Loucy (cell line): ENCODE data around the gene ATP10A.
"Not testable (repeated sequence)": the region's sequence is repeated elsewhere in the genome, so short reads cannot be mapped to it uniquely, and the experiment has no call there.

Source experiments
- H2AFZ ChIP-seq: fragments of 200-600 bp; sonication (generic); 2 replicates; pipeline ENCODE4 v1.6.0; 2016; ENCODE audit warnings: antibody characterized with exemption, mild to moderate bottlenecking, low read length, moderate library complexity
- H3F3A ChIP-seq: fragments of 200-600 bp; 2 replicates; pipeline ENCODE4 v1.6.0; 2016; ENCODE audit warnings: antibody characterized with exemption, low read depth, mild to moderate bottlenecking
- H3K27me3 ChIP-seq: fragments of 200-600 bp; sonication (generic); 2 replicates; pipeline ENCODE4 v1.6.1; 2014; ENCODE audit warnings: low read length, mild to moderate bottlenecking; ENCODE audit not compliant: insufficient read depth, poor library complexity, severe bottlenecking
- H3K36me3 ChIP-seq: fragments of 200-600 bp; sonication (generic); 2 replicates; pipeline ENCODE4 v1.6.1; 2016; ENCODE audit warnings: low read length; ENCODE audit not compliant: insufficient read depth
- H3K4me1 ChIP-seq: fragments of 200-600 bp; sonication (generic); 2 replicates; pipeline ENCODE4 v1.5.1; 2014; ENCODE audit warnings: low read length, mild to moderate bottlenecking; ENCODE audit not compliant: insufficient read depth, poor library complexity, severe bottlenecking
- H3K4me2 ChIP-seq: fragments of 200-600 bp; sonication (generic); 2 replicates; pipeline ENCODE4 v1.6.0; 2014; ENCODE audit warnings: antibody characterized with exemption, low read length, low read depth, mild to moderate bottlenecking; ENCODE audit not compliant: poor library complexity, severe bottlenecking
- H3K4me3 ChIP-seq: fragments of 200-600 bp; sonication (generic); 2 replicates; pipeline ENCODE4 v1.5.1; 2014; ENCODE audit warnings: low read length, mild to moderate bottlenecking, mixed read lengths; ENCODE audit not compliant: poor library complexity, severe bottlenecking
- H3K79me2 ChIP-seq: fragments of 200-600 bp; sonication (generic); 2 replicates; pipeline ENCODE4 v1.6.1; 2014; ENCODE audit warnings: low read length; ENCODE audit not compliant: insufficient read depth
- H3K9ac ChIP-seq: fragments of 200-600 bp; sonication (generic); 2 replicates; pipeline ENCODE4 v1.6.0; 2014; ENCODE audit warnings: mild to moderate bottlenecking, low read depth, low read length, moderate library complexity; ENCODE audit not compliant: poor library complexity, severe bottlenecking
- H3K9me2 ChIP-seq: fragments of 200-600 bp; sonication (generic); replicated peaks from 2 replicates; pipeline ENCODE4 v1.6.1; 2016; ENCODE audit warnings: low read depth, low read length, mixed read lengths
- H3K9me3 ChIP-seq: fragments of 200-600 bp; sonication (generic); 2 replicates; pipeline ENCODE4 v1.6.1; 2014; ENCODE audit warnings: mild to moderate bottlenecking, antibody characterized with exemption, low read length, low read depth; ENCODE audit not compliant: insufficient read depth
- H4K20me1 ChIP-seq: fragments of 200-600 bp; sonication (generic); 2 replicates; pipeline ENCODE4 v1.6.0; 2014; ENCODE audit warnings: antibody characterized with exemption, low read length, mild to moderate bottlenecking; ENCODE audit not compliant: insufficient read depth, poor library complexity, severe bottlenecking
- EZH2phosphoT487 ChIP-seq: fragments of 200-600 bp; IDR thresholded peaks from 2 replicates; pipeline ENCODE4 v1.6.1; 2018; ENCODE audit warnings: antibody characterized with exemption, mild to moderate bottlenecking, moderate library complexity, borderline replicate concordance
- TF ChIP-seq, protein P1 (sequence below): fragments of 200-600 bp; sonication (generic); conservative IDR thresholded peaks from 2 replicates; pipeline ENCODE4 v1.5.1; 2014; ENCODE audit warnings: mild to moderate bottlenecking, antibody characterized with exemption, low read length

The ATP10A gene

DNA sequence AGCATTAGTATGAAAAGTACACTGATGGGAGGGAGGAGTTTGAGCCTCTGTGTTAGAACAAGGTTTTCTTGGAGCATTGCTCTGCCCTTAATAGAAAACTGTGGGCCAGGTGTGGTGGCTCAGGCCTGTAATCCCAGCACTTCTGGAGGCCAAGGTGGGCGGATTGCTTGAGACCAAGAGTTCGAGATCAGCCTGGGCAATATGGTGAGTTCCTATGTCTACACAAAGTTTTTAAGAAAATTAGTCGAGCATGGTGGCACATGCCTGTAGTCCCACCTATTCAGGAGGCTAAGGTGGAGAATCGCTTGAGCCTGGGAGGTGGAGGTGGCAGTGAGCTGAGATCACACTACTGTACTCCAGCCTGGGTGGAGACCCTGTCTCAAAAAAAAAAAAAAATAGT is 103.7 kb downstream of the ATP10A start:
- no peak for TF ChIP-seq EZH2phosphoT487
- TF ChIP-seq, protein P1, sequence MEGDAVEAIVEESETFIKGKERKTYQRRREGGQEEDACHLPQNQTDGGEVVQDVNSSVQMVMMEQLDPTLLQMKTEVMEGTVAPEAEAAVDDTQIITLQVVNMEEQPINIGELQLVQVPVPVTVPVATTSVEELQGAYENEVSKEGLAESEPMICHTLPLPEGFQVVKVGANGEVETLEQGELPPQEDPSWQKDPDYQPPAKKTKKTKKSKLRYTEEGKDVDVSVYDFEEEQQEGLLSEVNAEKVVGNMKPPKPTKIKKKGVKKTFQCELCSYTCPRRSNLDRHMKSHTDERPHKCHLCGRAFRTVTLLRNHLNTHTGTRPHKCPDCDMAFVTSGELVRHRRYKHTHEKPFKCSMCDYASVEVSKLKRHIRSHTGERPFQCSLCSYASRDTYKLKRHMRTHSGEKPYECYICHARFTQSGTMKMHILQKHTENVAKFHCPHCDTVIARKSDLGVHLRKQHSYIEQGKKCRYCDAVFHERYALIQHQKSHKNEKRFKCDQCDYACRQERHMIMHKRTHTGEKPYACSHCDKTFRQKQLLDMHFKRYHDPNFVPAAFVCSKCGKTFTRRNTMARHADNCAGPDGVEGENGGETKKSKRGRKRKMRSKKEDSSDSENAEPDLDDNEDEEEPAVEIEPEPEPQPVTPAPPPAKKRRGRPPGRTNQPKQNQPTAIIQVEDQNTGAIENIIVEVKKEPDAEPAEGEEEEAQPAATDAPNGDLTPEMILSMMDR, result no peak
- H4K20me1 ChIP-seq, result no peaks in the 10 kb centered on the region
- no peak overlapping the region for H3K4me3 ChIP-seq
- H3K4me1 ChIP-seq, result no peaks in the 10 kb centered on the region
- H3K79me2 ChIP-seq, result no peaks in the 10 kb centered on the region
- no peak overlapping the region for H3K9ac ChIP-seq
- H2AFZ ChIP-seq, result no peak overlapping the region
- H3K9me3 ChIP-seq, result peaks cover 3% of the 10 kb centered on the region; the same call in 1 of the 2 replicates
- H3K36me3 ChIP-seq, result no peaks in the 10 kb centered on the region
- no peak overlapping the region for H3K4me2 ChIP-seq
- H3K9me2 ChIP-seq, result no peaks in the 10 kb centered on the region
- no peaks in the 10 kb centered on the region for H3K27me3 ChIP-seq
- no peaks in the 10 kb centered on the region for H3F3A ChIP-seq

DNA sequence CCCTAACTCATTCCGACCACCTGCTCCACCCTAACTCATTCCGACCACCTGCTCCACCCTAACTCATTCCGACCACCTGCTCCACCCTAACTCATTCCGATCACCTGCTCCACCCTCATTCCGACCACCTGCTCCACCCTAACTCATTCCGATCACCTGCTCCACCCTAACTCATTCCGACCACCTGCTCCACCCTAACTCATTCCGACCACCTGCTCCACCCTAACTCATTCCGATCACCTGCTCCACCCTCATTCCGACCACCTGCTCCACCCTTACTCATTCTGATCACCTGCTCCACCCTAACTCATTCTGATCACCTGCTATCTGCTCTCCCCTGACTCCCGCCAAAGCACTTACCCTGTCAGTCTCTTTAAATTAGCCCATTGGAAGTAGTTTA is 104.5 kb downstream of the ATP10A start:
- not testable (repeated sequence) for H3K9me2 ChIP-seq, H3K4me3 ChIP-seq, H3K9ac ChIP-seq, H4K20me1 ChIP-seq, H2AFZ ChIP-seq, H3K36me3 ChIP-seq, H3K27me3 ChIP-seq, H3F3A ChIP-seq, H3K4me1 ChIP-seq, H3K9me3 ChIP-seq, H3K4me2 ChIP-seq, H3K79me2 ChIP-seq

DNA sequence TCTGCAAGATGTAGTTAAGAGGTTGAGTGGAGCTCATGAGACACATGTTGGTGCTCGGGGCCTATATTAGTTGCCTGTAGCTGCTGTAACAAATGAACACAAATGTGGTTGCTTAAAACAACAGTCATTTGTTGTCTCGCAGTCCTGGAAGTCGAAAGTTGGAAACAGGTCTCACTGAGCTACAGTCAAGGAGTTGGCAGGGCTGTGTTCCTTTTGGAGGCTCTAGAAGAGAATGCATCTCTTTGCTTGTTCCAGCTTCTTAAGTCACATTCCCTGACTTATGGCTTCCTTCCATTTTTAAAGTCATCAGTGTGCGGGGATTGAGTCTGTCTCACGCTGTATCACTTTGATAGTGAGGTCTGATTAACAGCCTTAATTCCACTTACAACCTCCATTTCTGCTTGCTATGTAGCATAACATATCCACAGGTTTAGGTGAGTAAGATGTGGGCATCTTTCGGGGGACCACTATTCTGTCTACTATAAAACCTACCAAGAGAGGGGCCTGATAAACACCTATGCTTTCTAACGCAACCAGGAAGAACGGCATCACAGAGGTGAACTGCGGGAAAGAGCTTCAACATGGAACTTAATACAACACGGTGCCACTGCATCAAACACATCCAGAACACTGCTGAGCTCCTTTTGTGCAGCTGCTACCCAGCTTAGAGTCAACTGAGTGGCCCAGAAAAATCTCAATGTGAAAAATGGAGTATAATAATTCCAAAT is 119.4 kb downstream of the ATP10A start:
- H3K4me2 ChIP-seq, result no peak overlapping the region
- no peaks in the 10 kb centered on the region for H4K20me1 ChIP-seq
- no peak overlapping the region for H2AFZ ChIP-seq
- no peak for TF ChIP-seq EZH2phosphoT487
- TF ChIP-seq, protein P1, result no peak
- H3K4me1 ChIP-seq, result no peaks in the 10 kb centered on the region
- H3K4me3 ChIP-seq, result no peak overlapping the region
- no peak overlapping the region for H3K9ac ChIP-seq
- H3F3A ChIP-seq, result no peaks in the 10 kb centered on the region
- H3K9me2 ChIP-seq, result no peaks in the 10 kb centered on the region
- H3K9me3 ChIP-seq, result peaks cover 7% of the 10 kb centered on the region; the same call in 1 of the 2 replicates
- H3K79me2 ChIP-seq, result no peaks in the 10 kb centered on the region
- H3K27me3 ChIP-seq, result no peaks in the 10 kb centered on the region
- no peaks in the 10 kb centered on the region for H3K36me3 ChIP-seq
